GM18870 (cell line): ENCODE measurements around the gene MLLT10.

Experiments used
- ATAC-seq: cut with Tn5 transposase; IDR thresholded peaks from one replicate; pipeline ENCODE4 v1.9.1; 2021; ENCODE audit warnings: moderate library complexity; ENCODE audit not compliant: unreplicated experiment

Gene MLLT10

GRCh38 chr10:21727452-21728168, 193.6 kb downstream of the MLLT10 start:
- no peak for ATAC-seq

- ATAC-seq: no peak
Observed at GRCh38 chr10:21728618-21729017, 194.6 kb downstream of the MLLT10 start.

GRCh38 chr10:21732067-21732772, 198.2 kb downstream of the MLLT10 start:
- peak; percentile 73 for ATAC-seq

- no peak for ATAC-seq
Observed at GRCh38 chr10:21733710-21734109, 199.7 kb downstream of the MLLT10 start.

GRCh38 chr10:21737106-21737505, 203.1 kb downstream of the MLLT10 start:
- no peak for ATAC-seq

- ATAC-seq: no peak
Observed at GRCh38 chr10:21740989-21741388, 207.0 kb downstream of the MLLT10 start.

GRCh38 chr10:21742740-21743412, 208.8 kb downstream of the MLLT10 start:
- no peak for ATAC-seq

GRCh38 chr10:21744223-21744622, 210.2 kb downstream of the MLLT10 start:
- ATAC-seq: no peak

GRCh38 chr10:21746118-21746517, 212.1 kb downstream of the MLLT10 start:
- no peak for ATAC-seq

- ATAC-seq: no peak
Observed at GRCh38 chr10:21747809-21748208, 213.8 kb downstream of the MLLT10 start.

- ATAC-seq: no peak
Observed at GRCh38 chr10:21749788-21750187, 215.8 kb downstream of the MLLT10 start.

GRCh38 chr10:21750424-21750823, 216.4 kb downstream of the MLLT10 start:
- no peak for ATAC-seq

- no peak for ATAC-seq
Observed at GRCh38 chr10:21751341-21752310, 217.6 kb downstream of the MLLT10 start.

GRCh38 chr10:21753497-21754270, 219.7 kb downstream of the MLLT10 start:
- ATAC-seq: no peak

GRCh38 chr10:21754410-21755011, 220.5 kb downstream of the MLLT10 start:
- no peak for ATAC-seq

GRCh38 chr10:21756707-21757106, 222.7 kb downstream of the MLLT10 start:
- ATAC-seq: no peak

- no peak for ATAC-seq
Observed at GRCh38 chr10:21757185-21757901, 223.3 kb downstream of the MLLT10 start.

- ATAC-seq: no peak
Observed at GRCh38 chr10:21758239-21758638, 224.2 kb downstream of the MLLT10 start.

- ATAC-seq: no peak
Observed at GRCh38 chr10:21758696-21759095, 224.7 kb downstream of the MLLT10 start.
